HT1080 (cell line): ENCODE measurements around the gene HABP2. TPM values are rescaled to one million over a fixed set of nuclear protein-coding genes. Genes with fewer than 3 reads are reported as not detected.

Experiments used
- DNase-seq: peaks from one replicate; pipeline ENCODE4 v3.0.0-alpha.2; 2015; ENCODE audit warnings: low read depth
- total RNA-seq: library from RNA; depleted of rRNA; stranded (reverse); fragments of >200 nt; shearing (Covaris generic); gene quantifications from 2 replicates; pipeline ENCODE4 v1.2.3, GENCODE V29; 2014; rRNA removed

The HABP2 gene
- total RNA-seq, 1 experiment from 2014 or later, result not detected

- no peak for DNase-seq
Measured at GRCh38 chr10:113628607-113629153, 75.8 kb downstream of the HABP2 start.

GRCh38 chr10:113630929-113631533, 78.2 kb downstream of the HABP2 start:
- DNase-seq, result no peak

- no peak for DNase-seq
Measured at GRCh38 chr10:113631684-113632367, 79.0 kb downstream of the HABP2 start.

Other genes starting within 250 kb of the HABP2 start
- not detected in 2 replicates for gene NRAP, start 111.0 kb downstream of the HABP2 start, total RNA-seq
- gene CASP7, start 126.9 kb downstream of the HABP2 start, total RNA-seq, result 28.7 and 32.0 TPM in 2 replicates
- gene PLEKHS1, start 198.6 kb downstream of the HABP2 start, total RNA-seq, result not detected in 2 replicates